Endodermal cell (in vitro differentiated cells): Measurements from ENCODE around the gene DROSHA. TPM values are rescaled to one million over a fixed set of nuclear protein-coding genes. Genes with fewer than 3 reads are reported as not detected.

Experiments
- DNase-seq: peaks from one replicate; pipeline ENCODE4 v3.0.0-alpha.2; 2017
- H3K27ac ChIP-seq: 2 replicates; pipeline ENCODE4 v1.5.1; 2013; ENCODE audit warnings: mild to moderate bottlenecking, low read depth, low read length, moderate library complexity
- H3K27me3 ChIP-seq: 2 replicates; pipeline ENCODE4 v1.6.1; 2013; ENCODE audit warnings: mild to moderate bottlenecking, low read length, moderate library complexity; ENCODE audit not compliant: insufficient read depth, control insufficient read depth, poor library complexity, severe bottlenecking
- H3K36me3 ChIP-seq: 2 replicates; pipeline ENCODE4 v1.7.0; 2013; ENCODE audit warnings: mild to moderate bottlenecking, low read length, moderate library complexity; ENCODE audit not compliant: control insufficient read depth, insufficient read depth
- H3K4me1 ChIP-seq: one replicate; pipeline ENCODE4 v1.7.0; 2013; ENCODE audit warnings: low read length; ENCODE audit not compliant: control insufficient read depth, insufficient read depth
- H3K4me3 ChIP-seq: 2 replicates; pipeline ENCODE4 v1.5.1; 2013; ENCODE audit warnings: mild to moderate bottlenecking, low read length, moderate library complexity
- H3K9ac ChIP-seq: 2 replicates; pipeline ENCODE4 v1.6.1; 2013; ENCODE audit warnings: mild to moderate bottlenecking, low read length, moderate library complexity; ENCODE audit not compliant: poor library complexity, severe bottlenecking; ENCODE audit errors: extremely low read depth
- H3K9me3 ChIP-seq: 2 replicates; pipeline ENCODE4 v1.6.1; 2013; ENCODE audit warnings: mild to moderate bottlenecking, low read length, moderate library complexity; ENCODE audit not compliant: control insufficient read depth
- H3K27ac Mint-ChIP-seq: 2 replicates; pipeline ENCODE4 v1.8.0; 2020; ENCODE audit warnings: mixed read lengths
- H3K27me3 Mint-ChIP-seq: 2 replicates; pipeline ENCODE4 v1.8.0; 2021; ENCODE audit warnings: mild to moderate bottlenecking, mixed read lengths; ENCODE audit not compliant: insufficient read depth
- H3K36me3 Mint-ChIP-seq: 2 replicates; pipeline ENCODE4 v1.8.0; 2020; ENCODE audit warnings: low read depth, mixed read lengths
- H3K4me1 Mint-ChIP-seq: 2 replicates; pipeline ENCODE4 v1.8.0; 2020; ENCODE audit warnings: mixed read lengths
- H3K4me3 Mint-ChIP-seq: 2 replicates; pipeline ENCODE4 v1.8.0; 2020; ENCODE audit warnings: mild to moderate bottlenecking, moderate library complexity, mixed read lengths
- H3K9me3 Mint-ChIP-seq: 2 replicates; pipeline ENCODE4 v1.8.0; 2020; ENCODE audit warnings: mild to moderate bottlenecking, mixed read lengths
- WGBS, 2 experiments: methylation state at CpG; one replicate each; pipeline versions ENCODE4 v1.1.5 to v1.1.7; 2013; ENCODE audit warnings: missing lambda C conversion rate in 2 of 2, mixed read lengths in 1 of 2; ENCODE audit not compliant: insufficient coverage in 1 of 2, insufficient read length in 1 of 2; 5-methylcytosine and 5-hydroxymethylcytosine counted together
- total RNA-seq, 2 donors: library from RNA; stranded (reverse); fragmentation: NEBNext Ultra II Directional in 1 of 2; extraction: Animal tissue kit (Norgen Biotek cat#: 25700) in 1 of 2; gene quantifications; 2 replicates in 1 of 2; 3 replicates in 1 of 2; pipeline ENCODE4 v1.2.1, GENCODE V29; 2021
- TF ChIP-seq, protein P1 (sequence below): fragments of 200-600 bp; sonication (generic); conservative IDR thresholded peaks from 2 replicates; pipeline ENCODE4 v1.5.0; 2021; ENCODE audit warnings: antibody characterized with exemption, mild to moderate bottlenecking

The DROSHA gene
- total RNA-seq, 2 donors from 2014 or later, result 116 to 132 TPM

DNA sequence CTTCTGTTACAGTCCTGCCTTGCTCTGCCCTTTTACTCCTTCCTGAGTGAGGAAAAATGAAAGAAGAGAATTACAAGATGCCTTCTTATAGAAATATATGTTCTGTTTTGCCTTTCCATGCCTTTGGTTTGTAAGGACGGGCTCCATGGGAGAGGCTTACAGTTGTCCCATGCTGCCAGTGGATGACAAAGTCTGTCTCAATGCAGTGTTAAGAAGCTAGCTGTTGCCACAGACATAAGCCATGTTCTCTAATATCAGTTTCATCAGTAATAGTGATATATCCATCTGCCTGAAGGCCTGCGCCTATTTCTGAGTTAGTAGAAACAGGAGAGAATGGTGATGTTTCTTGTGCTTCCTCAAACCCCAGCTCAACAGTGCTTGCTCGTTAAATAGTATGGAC is 28.0 kb upstream of the DROSHA start:
- Mint-ChIP-seq H3K27me3 (no peaks in the 10 kb centered on the region), H3K36me3 (peaks cover 24% of the 10 kb centered on the region), H3K27ac (no peak overlapping the region), H3K4me3 (no peak overlapping the region), H3K4me1 (peaks cover 13% of the 10 kb centered on the region), H3K9me3 (peaks cover 12% of the 10 kb centered on the region)
- TF ChIP-seq, protein P1, sequence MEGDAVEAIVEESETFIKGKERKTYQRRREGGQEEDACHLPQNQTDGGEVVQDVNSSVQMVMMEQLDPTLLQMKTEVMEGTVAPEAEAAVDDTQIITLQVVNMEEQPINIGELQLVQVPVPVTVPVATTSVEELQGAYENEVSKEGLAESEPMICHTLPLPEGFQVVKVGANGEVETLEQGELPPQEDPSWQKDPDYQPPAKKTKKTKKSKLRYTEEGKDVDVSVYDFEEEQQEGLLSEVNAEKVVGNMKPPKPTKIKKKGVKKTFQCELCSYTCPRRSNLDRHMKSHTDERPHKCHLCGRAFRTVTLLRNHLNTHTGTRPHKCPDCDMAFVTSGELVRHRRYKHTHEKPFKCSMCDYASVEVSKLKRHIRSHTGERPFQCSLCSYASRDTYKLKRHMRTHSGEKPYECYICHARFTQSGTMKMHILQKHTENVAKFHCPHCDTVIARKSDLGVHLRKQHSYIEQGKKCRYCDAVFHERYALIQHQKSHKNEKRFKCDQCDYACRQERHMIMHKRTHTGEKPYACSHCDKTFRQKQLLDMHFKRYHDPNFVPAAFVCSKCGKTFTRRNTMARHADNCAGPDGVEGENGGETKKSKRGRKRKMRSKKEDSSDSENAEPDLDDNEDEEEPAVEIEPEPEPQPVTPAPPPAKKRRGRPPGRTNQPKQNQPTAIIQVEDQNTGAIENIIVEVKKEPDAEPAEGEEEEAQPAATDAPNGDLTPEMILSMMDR, result no peak
- Histone ChIP-seq H3K36me3 (peaks cover 16% of the 10 kb centered on the region), H3K27ac (no peak overlapping the region), H3K4me1 (peaks cover 3% of the 10 kb centered on the region), H3K4me3 (no peak overlapping the region), H3K9ac (no peak overlapping the region), H3K27me3 (no peaks in the 10 kb centered on the region), H3K9me3 (peaks cover 15% of the 10 kb centered on the region)
- no peak for DNase-seq
- WGBS, 2 experiments, result 93 to 100% methylated on average over 2 to 3 of the region's 3 CpGs

DNA sequence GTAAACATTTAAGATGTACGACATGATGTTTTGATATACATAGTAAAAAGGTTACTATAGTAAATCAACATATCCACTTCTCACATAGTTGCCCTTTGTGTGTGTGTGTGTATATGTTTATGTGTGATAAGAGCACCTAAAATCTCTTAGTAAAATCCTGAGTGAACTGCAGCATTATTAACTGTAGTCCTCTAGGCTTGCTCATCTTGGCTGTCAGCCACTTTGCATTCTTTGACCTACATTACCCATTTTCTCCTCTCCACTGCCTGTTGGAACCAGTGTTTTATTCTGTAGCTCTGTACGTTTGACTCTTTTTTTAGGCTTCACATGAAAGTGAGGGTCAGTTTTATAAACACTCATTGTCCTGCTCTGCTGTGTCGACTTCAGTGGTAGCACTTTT is 24.6 kb upstream of the DROSHA start:
- WGBS, 2 experiments, result 94 to 96% methylated on average over 2 of the region's 3 CpGs
- no peaks in the 10 kb centered on the region for H3K4me1 Mint-ChIP-seq
- H3K9me3 Mint-ChIP-seq, result peaks cover 2% of the 10 kb centered on the region
- no peak overlapping the region for H3K4me3 Mint-ChIP-seq
- H3K36me3 ChIP-seq, result peaks cover 47% of the 10 kb centered on the region
- DNase-seq, result no peak
- H3K4me1 ChIP-seq, result no peaks in the 10 kb centered on the region
- peaks cover 53% of the 10 kb centered on the region for H3K36me3 Mint-ChIP-seq
- H3K4me3 ChIP-seq, result no peak overlapping the region
- no peak overlapping the region for H3K27ac Mint-ChIP-seq
- no peaks in the 10 kb centered on the region for H3K9me3 ChIP-seq
- no peaks in the 10 kb centered on the region for H3K27me3 Mint-ChIP-seq
- H3K9ac ChIP-seq, result no peak overlapping the region
- H3K27me3 ChIP-seq, result no peaks in the 10 kb centered on the region
- TF ChIP-seq, protein P1, result no peak
- no peak overlapping the region for H3K27ac ChIP-seq

DNA sequence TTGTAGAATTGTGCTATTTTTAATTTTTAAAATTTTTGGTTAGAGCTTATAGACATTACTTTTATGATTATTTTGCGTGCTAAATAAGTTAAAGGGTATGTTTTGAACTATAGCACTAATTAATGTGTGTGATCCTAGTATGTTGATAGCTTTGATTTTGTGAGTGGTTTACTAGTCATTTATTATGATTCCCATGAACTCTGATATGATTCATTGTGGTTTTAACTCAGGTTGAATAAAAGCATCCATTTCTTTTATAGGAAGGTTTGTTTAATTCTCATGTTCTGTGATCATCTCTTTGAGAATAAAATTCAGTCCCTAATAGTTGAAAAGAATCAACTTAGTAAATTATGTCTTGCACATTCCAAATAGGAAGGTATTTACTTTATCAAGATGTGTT is 22.7 kb upstream of the DROSHA start:
- Mint-ChIP-seq H3K9me3 (peaks cover 2% of the 10 kb centered on the region), H3K36me3 (peaks cover 64% of the 10 kb centered on the region), H3K27me3 (no peaks in the 10 kb centered on the region), H3K4me3 (no peak overlapping the region), H3K4me1 (no peaks in the 10 kb centered on the region), H3K27ac (no peak overlapping the region)
- Histone ChIP-seq H3K9me3 (no peaks in the 10 kb centered on the region), H3K9ac (no peak overlapping the region), H3K36me3 (peaks cover 51% of the 10 kb centered on the region), H3K27ac (no peak overlapping the region), H3K4me3 (no peak overlapping the region), H3K4me1 (no peaks in the 10 kb centered on the region), H3K27me3 (no peaks in the 10 kb centered on the region)
- TF ChIP-seq, protein P1, result no peak
- DNase-seq, result no peak
- 97 to 100% methylated on average over 1 of the region's 1 CpG for WGBS, 2 experiments
